ENCODE data around the gene BNC2. TPM values are rescaled to one million over a fixed set of nuclear protein-coding genes. Genes with fewer than 3 reads are reported as not detected.

The BNC2 gene
- total RNA-seq, 1 experiment from 2014 or later, result 5.7 TPM

GRCh38 chr9:16719921-16720320, 150.5 kb downstream of the BNC2 start:
- TF ChIP-seq POLR2AphosphoS5 (IDR thresholded peaks at IDR 0.05; ENCODE audit: low read depth, low read length), result no peak
- TF ChIP-seq TCF7L2 (IDR thresholded peaks at IDR 0.05; ENCODE audit: low read depth, low read length), result no peak
- TF ChIP-seq CTCF (IDR thresholded peaks at IDR 0.05), result no peak
- TF ChIP-seq SIN3A (IDR thresholded peaks at IDR 0.05; ENCODE audit: borderline replicate concordance, insufficient read depth, low read depth, low read length), result no peak
- no peak for TF ChIP-seq REST (IDR thresholded peaks at IDR 0.05; ENCODE audit: insufficient read depth in 1 of 2, low read depth in 2 of 2, low read length in 1 of 2)
- intact Hi-C loops (cut with micrococcal nuclease; ENCODE audit: unreplicated experiment), result no loop called here
- no TSS peak for BruUV-seq (replicated peaks)
- Histone ChIP-seq H3K36me3 (ENCODE audit: control insufficient read depth, insufficient read depth, low read length) (no peaks in the 10 kb centered on the region), H3K27me3 (ENCODE audit: control insufficient read depth, insufficient read depth, low read length) (no peaks in the 10 kb centered on the region), H3K9me3 (ENCODE audit: control insufficient read depth, insufficient read depth, low read depth, low read length) (no peaks in the 10 kb centered on the region), H3K27ac (ENCODE audit: low read length) (peak overlapping the region; percentile 88), H3K4me1 (ENCODE audit: control insufficient read depth, insufficient read depth, low read length) (no peaks in the 10 kb centered on the region; the same call in 1 of the 2 replicates), H3K4me3 (ENCODE audit: low read depth in 2 of 2, low read length in 2 of 2) (peak overlapping the region in 1 of 2 experiments; percentile 23; a peak in 2 of 4 replicates)
- ChIA-PET CTCF (no interaction called here), POLR2A (no interaction called here)
- DNase-seq (ENCODE audit: low read depth, low spot score) (no peak), ATAC-seq (no peak)
- in situ Hi-C loops (cut with HindIII; ENCODE audit: low pct_unique_long_range_greater_than_20kb, low sequenced_read_pairs), result no loop called here

GRCh38 chr9:16718952-16719351, 151.5 kb downstream of the BNC2 start:
- H3K4me1 ChIP-seq (ENCODE audit: control insufficient read depth, insufficient read depth, low read length), result no peaks in the 10 kb centered on the region; the same call in 1 of the 2 replicates
- H3K36me3 ChIP-seq (ENCODE audit: control insufficient read depth, insufficient read depth, low read length), result no peaks in the 10 kb centered on the region
- H3K9me3 ChIP-seq (ENCODE audit: control insufficient read depth, insufficient read depth, low read depth, low read length), result no peaks in the 10 kb centered on the region
- DNase-seq (ENCODE audit: low read depth, low spot score) (no peak), ATAC-seq (no peak)
- in situ Hi-C loops (cut with HindIII; ENCODE audit: low pct_unique_long_range_greater_than_20kb, low sequenced_read_pairs) (no loop called here), intact Hi-C loops (cut with micrococcal nuclease; ENCODE audit: unreplicated experiment) (no loop called here)
- H3K4me3 ChIP-seq (ENCODE audit: low read depth in 2 of 2, low read length in 2 of 2), result no peak overlapping the region
- no peak for TF ChIP-seq SIN3A (IDR thresholded peaks at IDR 0.05; ENCODE audit: borderline replicate concordance, insufficient read depth, low read depth, low read length)
- peak; percentile 35 for TF ChIP-seq CTCF (IDR thresholded peaks at IDR 0.05)
- no TSS peak for BruUV-seq (replicated peaks)
- peak overlapping the region; percentile 44; the same call in 1 of the 2 replicates for H3K27ac ChIP-seq (ENCODE audit: low read length)
- POLR2A ChIA-PET, result no interaction called here
- H3K27me3 ChIP-seq (ENCODE audit: control insufficient read depth, insufficient read depth, low read length), result no peaks in the 10 kb centered on the region
- CTCF ChIA-PET, result no interaction called here

Data from Panc1 (cell line).